ENCODE data around the gene CNPY3.

Gene CNPY3

DNA sequence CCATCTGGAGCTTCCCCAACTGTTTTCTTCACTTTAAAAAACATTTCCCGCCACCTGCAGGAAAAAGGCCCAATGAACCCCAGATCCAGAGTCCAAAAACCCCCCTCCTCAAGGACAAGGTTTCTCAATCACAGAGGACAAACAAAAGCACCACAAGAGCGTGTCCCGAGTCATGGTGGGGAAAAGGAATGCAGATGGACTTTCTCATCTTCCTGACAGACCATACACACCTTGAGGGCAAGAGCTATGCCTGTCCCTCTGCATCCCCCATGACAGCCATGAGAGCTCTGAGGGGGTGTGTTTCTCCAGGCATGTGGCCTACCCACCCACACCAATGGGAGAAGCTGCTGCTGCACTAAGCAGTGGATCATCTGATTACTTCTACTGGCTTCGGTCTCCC lies 40.7 kb downstream of the CNPY3 start:
- no peak overlapping the region for H3K27ac ChIP-seq (ENCODE audit: low read depth, low read length)
- H3K4me1 ChIP-seq (ENCODE audit: control insufficient read depth, insufficient read depth, low read length): no peaks in the 10 kb centered on the region; the same call in 1 of the 2 replicates

DNA sequence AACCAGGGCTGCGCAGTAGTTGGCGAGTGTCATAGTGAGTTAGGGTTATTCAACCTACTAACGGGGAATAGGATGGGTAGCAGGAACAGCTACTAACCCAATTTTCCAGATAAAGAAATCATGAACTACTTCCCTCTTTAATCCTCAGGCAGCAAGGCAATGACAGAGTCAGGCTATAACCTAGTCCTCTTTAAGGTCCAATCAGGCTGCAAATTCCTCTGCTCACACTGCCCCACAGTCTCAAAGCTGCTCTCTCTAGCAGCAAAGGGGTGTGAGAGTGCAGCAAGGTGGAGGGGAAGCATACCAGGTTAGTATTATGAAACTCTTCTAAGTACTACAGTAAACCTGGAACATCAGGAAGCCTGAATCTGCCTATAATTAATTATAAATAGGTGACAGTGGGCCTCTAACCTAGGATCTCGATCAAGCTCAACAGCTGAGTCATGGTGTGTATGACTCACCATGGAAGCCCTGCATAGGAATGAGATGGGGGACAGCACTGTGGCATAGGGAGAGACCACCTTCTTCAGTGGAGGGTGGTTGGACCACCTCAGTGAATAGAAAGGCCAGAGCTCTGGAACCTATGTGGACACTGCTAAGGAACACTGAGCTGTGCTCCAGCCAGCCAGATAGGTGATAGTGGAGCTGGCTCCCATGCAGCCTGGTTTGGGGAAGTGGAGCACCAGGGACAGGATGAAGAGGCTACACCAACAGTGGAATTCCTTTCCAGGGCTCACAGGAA lies 41.8 kb downstream of the CNPY3 start:
- H3K36me3 ChIP-seq (ENCODE audit: control insufficient read depth, insufficient read depth, low read length): peaks cover 3% of the 10 kb centered on the region
- no peaks in the 10 kb centered on the region; the same call in 1 of the 2 replicates for H3K4me1 ChIP-seq (ENCODE audit: control insufficient read depth, insufficient read depth, low read length)
- no peak overlapping the region for H3K4me3 ChIP-seq (ENCODE audit: low read depth, low read length)
- H3K27me3 ChIP-seq (ENCODE audit: control insufficient read depth, insufficient read depth, low read length): no peaks in the 10 kb centered on the region
- peak overlapping the region; percentile 29 for H3K27ac ChIP-seq (ENCODE audit: low read depth, low read length)
- no peak overlapping the region for H3K9ac ChIP-seq (ENCODE audit: low read depth, low read length)
- no peaks in the 10 kb centered on the region for H3K9me3 ChIP-seq (ENCODE audit: control insufficient read depth, insufficient read depth, low read length)

More for the DNA sequence above, 40.7 kb downstream of the CNPY3 start:
- Histone ChIP-seq H3K27me3 (ENCODE audit: control insufficient read depth, insufficient read depth, low read length) (no peaks in the 10 kb centered on the region), H3K36me3 (ENCODE audit: control insufficient read depth, insufficient read depth, low read length) (peaks cover 3% of the 10 kb centered on the region), H3K9me3 (ENCODE audit: control insufficient read depth, insufficient read depth, low read length) (no peaks in the 10 kb centered on the region), H3K9ac (ENCODE audit: low read depth, low read length) (no peak overlapping the region), H3K4me3 (ENCODE audit: low read depth, low read length) (no peak overlapping the region)

DNA sequence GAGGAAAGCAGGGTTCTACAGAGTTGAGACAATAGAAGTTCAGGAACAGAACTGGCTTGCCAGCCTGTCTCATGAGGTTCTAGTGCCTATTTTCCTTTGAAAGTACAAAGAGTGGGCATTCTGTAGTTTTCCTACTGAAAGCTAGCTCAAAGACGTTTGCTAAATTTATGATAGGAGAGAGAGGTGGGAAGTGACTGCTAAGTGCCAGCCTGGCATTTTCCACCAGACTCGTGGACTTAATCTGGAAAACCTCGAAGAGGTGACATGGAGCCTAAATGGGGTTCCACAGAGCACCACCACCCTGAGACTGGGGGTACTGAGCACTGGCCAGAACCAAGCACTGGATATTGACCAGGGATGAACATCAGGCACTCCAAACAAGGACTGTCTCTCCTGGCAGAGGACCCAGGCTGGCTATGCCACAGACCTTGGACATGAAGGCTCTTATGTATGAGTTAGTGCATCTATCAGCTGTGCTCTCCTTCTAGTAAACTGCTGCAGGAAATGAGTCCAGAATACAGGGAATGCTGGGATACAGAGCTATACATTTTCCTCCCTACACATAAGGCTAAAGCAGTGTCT lies 42.6 kb downstream of the CNPY3 start:
- Histone ChIP-seq H3K9ac (ENCODE audit: low read depth, low read length) (no peak overlapping the region), H3K27me3 (ENCODE audit: control insufficient read depth, insufficient read depth, low read length) (no peaks in the 10 kb centered on the region), H3K36me3 (ENCODE audit: control insufficient read depth, insufficient read depth, low read length) (peaks cover 3% of the 10 kb centered on the region), H3K27ac (ENCODE audit: low read depth, low read length) (no peak overlapping the region), H3K4me3 (ENCODE audit: low read depth, low read length) (no peak overlapping the region), H3K4me1 (ENCODE audit: control insufficient read depth, insufficient read depth, low read length) (no peaks in the 10 kb centered on the region; the same call in 1 of the 2 replicates), H3K9me3 (ENCODE audit: control insufficient read depth, insufficient read depth, low read length) (no peaks in the 10 kb centered on the region)

DNA sequence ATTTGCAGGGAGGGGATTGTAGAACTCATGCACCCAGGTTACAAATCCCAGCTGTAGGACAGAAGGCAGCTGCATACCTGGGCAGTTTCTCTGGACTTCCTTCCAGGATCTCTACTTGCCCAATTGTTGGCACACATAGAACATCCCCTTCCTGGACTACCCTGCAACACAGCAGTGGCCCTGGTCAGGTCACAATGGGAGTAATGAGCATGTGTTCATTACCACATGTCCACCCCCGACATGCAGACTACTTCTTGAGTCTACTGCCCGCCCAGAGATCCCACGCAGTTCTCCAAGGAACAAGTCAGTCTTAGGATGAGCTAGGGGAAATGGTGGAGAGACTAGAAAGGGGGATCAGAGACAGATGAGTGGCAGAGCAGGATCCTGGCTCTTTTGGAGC lies 44.6 kb downstream of the CNPY3 start:
- Histone ChIP-seq H3K4me3 (ENCODE audit: low read depth, low read length) (no peak overlapping the region), H3K27me3 (ENCODE audit: control insufficient read depth, insufficient read depth, low read length) (no peaks in the 10 kb centered on the region), H3K36me3 (ENCODE audit: control insufficient read depth, insufficient read depth, low read length) (peaks cover 3% of the 10 kb centered on the region), H3K27ac (ENCODE audit: low read depth, low read length) (no peak overlapping the region), H3K9ac (ENCODE audit: low read depth, low read length) (no peak overlapping the region), H3K4me1 (ENCODE audit: control insufficient read depth, insufficient read depth, low read length) (no peaks in the 10 kb centered on the region; the same call in 1 of the 2 replicates), H3K9me3 (ENCODE audit: control insufficient read depth, insufficient read depth, low read length) (no peaks in the 10 kb centered on the region)

DNA sequence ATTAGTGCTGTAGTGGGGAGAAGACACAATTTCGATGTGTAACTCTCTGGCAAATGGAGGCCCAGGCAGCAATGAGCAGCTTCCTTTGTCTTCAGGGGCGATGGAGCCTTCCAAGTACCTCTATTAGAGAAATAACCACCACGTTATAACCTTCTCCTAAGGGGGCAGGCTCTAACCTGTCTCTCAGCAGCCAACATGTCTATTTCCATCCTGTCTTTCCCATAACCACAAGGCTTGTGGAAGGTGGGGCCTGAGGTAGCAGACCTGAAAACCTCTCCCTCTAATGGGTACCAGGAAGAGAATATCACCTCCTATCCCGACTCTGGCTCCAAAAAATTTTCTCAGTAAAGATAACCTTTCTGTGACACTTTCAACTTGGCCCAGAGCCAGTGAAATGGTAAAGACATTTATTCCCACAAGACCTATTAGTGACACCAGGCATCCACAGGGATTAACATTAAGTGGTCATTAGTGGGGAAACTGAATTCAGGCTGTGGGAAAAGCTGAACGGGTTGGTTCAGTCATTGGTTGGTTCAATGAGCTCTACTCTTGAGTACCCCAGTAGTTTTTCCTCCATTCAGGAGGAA lies 45.7 kb downstream of the CNPY3 start:
- Histone ChIP-seq H3K9ac (ENCODE audit: low read depth, low read length) (no peak overlapping the region), H3K9me3 (ENCODE audit: control insufficient read depth, insufficient read depth, low read length) (no peaks in the 10 kb centered on the region), H3K4me3 (ENCODE audit: low read depth, low read length) (no peak overlapping the region), H3K27ac (ENCODE audit: low read depth, low read length) (no peak overlapping the region), H3K4me1 (ENCODE audit: control insufficient read depth, insufficient read depth, low read length) (peaks cover 7% of the 10 kb centered on the region), H3K27me3 (ENCODE audit: control insufficient read depth, insufficient read depth, low read length) (no peaks in the 10 kb centered on the region), H3K36me3 (ENCODE audit: control insufficient read depth, insufficient read depth, low read length) (peaks cover 3% of the 10 kb centered on the region)

DNA sequence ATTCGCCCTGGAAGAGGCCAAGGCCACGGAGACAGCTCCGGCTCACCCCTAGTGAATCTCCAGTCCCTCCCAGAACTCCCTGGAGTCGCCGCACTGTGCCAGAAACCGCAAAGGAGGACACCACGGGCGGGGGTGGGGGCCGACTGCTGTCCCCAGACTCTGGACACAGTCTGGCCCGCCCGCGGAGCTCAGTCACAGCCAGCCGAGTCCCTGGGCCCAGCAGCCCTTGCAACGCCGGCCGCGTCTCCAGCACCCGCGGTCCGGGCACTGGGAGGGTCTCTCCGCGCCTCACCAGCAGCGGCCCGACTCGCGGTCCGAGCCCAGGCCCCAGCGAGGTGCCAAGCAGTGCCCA lies 49.2 kb downstream of the CNPY3 start:
- H3K27ac ChIP-seq (ENCODE audit: low read depth, low read length): peak overlapping the region; percentile 63
- H3K27me3 ChIP-seq (ENCODE audit: control insufficient read depth, insufficient read depth, low read length): no peaks in the 10 kb centered on the region
- peaks cover 7% of the 10 kb centered on the region for H3K4me1 ChIP-seq (ENCODE audit: control insufficient read depth, insufficient read depth, low read length)
- peak overlapping the region; percentile 51; the same call in 1 of the 2 replicates for H3K9ac ChIP-seq (ENCODE audit: low read depth, low read length)
- H3K4me3 ChIP-seq (ENCODE audit: low read depth, low read length): peak overlapping the region; percentile 80
- H3K36me3 ChIP-seq (ENCODE audit: control insufficient read depth, insufficient read depth, low read length): peaks cover 3% of the 10 kb centered on the region
- no peaks in the 10 kb centered on the region for H3K9me3 ChIP-seq (ENCODE audit: control insufficient read depth, insufficient read depth, low read length)

DNA sequence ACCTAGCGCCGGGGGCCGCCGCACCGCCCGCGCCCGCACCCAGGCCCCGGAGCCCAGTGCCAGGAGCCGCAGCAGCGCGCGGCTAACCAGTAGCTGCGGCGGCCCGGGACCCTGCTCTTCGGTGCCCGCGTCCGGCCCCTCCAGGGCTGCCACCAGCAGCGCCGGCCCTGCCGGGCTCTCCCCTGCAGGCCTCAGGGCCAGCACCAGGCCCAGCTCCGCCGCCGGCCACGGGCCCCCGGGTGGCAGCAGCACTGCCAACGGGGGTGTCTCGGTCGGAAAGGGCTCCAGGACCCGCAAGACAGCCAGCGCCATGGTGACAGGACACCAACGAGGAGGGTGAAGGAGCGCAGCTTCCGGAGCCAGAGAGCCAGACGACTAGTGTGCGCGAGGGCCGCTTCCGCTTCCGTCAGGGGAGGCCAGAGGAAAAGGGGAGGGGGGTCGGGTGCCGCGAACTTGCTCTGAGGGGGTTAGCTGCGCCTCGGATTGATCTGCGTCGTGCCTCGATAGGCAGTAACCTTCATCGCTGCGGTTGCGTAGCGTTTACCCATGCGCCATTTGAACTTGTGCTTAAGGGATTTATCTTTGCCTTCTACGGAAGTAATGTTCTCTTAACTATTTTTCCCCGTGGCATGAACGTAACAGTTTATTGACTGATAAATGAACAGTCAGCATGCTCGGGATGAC lies 49.7 kb downstream of the CNPY3 start, which contains the start of gene PEX6:
Gene PEX6, minus strand, starts transcription at position 343 of the 684 bp plus-strand sequence. Its CDS starts 31 bp downstream, at position 312.
- peak within 1 kb of the TSS; percentile 63 for H3K27ac ChIP-seq (ENCODE audit: low read depth, low read length)
- peak within 1 kb of the TSS; percentile 51; the same call in 1 of the 2 replicates for H3K9ac ChIP-seq (ENCODE audit: low read depth, low read length)
- H3K4me1 ChIP-seq (ENCODE audit: control insufficient read depth, insufficient read depth, low read length): peaks cover 7% of the 10 kb centered on the region

DNA sequence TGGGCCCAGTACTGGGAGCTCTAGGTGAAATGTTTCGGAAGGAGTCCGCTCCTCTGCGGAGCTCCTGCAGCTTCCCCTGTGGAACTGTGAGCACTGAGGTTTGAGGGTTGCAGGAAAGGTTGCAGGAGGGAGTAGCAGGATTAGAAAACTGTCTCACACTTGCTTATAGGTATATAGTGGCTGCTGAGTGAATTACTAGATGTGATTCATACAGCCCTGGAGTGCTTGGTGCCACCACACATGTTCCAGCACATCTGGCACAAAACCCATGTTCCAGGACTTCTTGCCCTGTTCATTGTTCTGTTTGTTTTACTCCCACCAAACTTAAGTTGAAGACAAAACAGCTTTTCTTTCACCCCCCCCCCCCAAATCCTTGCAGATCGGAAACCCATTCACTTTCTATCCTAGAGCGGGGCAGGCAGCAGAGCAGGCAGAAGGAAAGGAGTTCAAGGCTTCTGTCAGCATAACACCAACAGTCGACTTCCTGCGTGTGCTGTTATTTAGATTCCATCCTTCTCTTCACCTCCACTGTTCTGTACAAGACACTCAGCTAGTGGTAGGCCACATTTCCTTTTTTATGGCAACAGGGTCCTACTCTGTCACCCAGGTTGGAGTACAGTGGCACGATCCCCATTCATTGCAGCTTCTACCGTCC lies 50.4 kb downstream of the CNPY3 start:
- Histone ChIP-seq H3K9me3 (ENCODE audit: control insufficient read depth, insufficient read depth, low read length) (no peaks in the 10 kb centered on the region), H3K9ac (ENCODE audit: low read depth, low read length) (peak overlapping the region; percentile 28; the same call in 1 of the 2 replicates), H3K4me3 (ENCODE audit: low read depth, low read length) (peak overlapping the region; percentile 80), H3K36me3 (ENCODE audit: control insufficient read depth, insufficient read depth, low read length) (no peaks in the 10 kb centered on the region; the same call in 1 of the 2 replicates), H3K27ac (ENCODE audit: low read depth, low read length) (peak overlapping the region; percentile 63), H3K27me3 (ENCODE audit: control insufficient read depth, insufficient read depth, low read length) (no peaks in the 10 kb centered on the region), H3K4me1 (ENCODE audit: control insufficient read depth, insufficient read depth, low read length) (peaks cover 7% of the 10 kb centered on the region)

More for the DNA sequence above, 49.7 kb downstream of the CNPY3 start, which contains the start of gene PEX6:
- Histone ChIP-seq H3K9me3 (ENCODE audit: control insufficient read depth, insufficient read depth, low read length) (no peaks in the 10 kb centered on the region), H3K4me3 (ENCODE audit: low read depth, low read length) (peak within 1 kb of the TSS; percentile 80), H3K36me3 (ENCODE audit: control insufficient read depth, insufficient read depth, low read length) (peaks cover 2% of the 10 kb centered on the region), H3K27me3 (ENCODE audit: control insufficient read depth, insufficient read depth, low read length) (no peaks in the 10 kb centered on the region)

DNA sequence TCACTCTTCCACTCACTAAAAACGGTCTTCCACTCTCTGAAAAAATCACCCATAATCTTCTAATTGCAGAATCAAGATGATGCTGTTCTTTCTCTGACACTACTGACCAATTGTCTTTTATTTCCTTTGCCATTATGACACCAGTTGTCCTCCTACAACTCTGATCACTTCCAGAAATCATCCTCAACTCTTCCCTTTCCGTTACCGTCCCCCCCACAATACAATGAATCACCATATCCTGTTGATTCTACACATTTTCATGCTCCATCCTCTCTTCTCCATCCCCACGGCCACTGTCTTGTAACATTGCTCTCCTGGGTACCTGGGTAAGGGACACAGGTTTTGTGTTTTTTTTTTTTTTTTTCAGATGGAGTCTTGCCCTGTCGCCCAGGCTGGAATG lies 52.6 kb downstream of the CNPY3 start:
- H3K27ac ChIP-seq (ENCODE audit: low read depth, low read length): no peak overlapping the region

More for the DNA sequence above, 52.6 kb downstream of the CNPY3 start:
- no peaks in the 10 kb centered on the region; the same call in 1 of the 2 replicates for H3K36me3 ChIP-seq (ENCODE audit: control insufficient read depth, insufficient read depth, low read length)
- no peaks in the 10 kb centered on the region for H3K27me3 ChIP-seq (ENCODE audit: control insufficient read depth, insufficient read depth, low read length)
- peaks cover 7% of the 10 kb centered on the region for H3K4me1 ChIP-seq (ENCODE audit: control insufficient read depth, insufficient read depth, low read length)
- no peak overlapping the region for H3K9ac ChIP-seq (ENCODE audit: low read depth, low read length)
- H3K4me3 ChIP-seq (ENCODE audit: low read depth, low read length): no peak overlapping the region
- H3K9me3 ChIP-seq (ENCODE audit: control insufficient read depth, insufficient read depth, low read length): no peaks in the 10 kb centered on the region
